C4-2B (cell line): ENCODE results near the gene GSK3B.

Source experiments
- CTCF ChIP-seq: fragments of 450-650 bp; conservative IDR thresholded peaks from 2 replicates; pipeline ENCODE4 v1.5.1; 2017; ENCODE audit warnings: mild to moderate bottlenecking
- ZFX ChIP-seq: fragments of 450-650 bp; IDR thresholded peaks from 2 replicates; pipeline ENCODE4 v1.6.1; 2017

DNA sequence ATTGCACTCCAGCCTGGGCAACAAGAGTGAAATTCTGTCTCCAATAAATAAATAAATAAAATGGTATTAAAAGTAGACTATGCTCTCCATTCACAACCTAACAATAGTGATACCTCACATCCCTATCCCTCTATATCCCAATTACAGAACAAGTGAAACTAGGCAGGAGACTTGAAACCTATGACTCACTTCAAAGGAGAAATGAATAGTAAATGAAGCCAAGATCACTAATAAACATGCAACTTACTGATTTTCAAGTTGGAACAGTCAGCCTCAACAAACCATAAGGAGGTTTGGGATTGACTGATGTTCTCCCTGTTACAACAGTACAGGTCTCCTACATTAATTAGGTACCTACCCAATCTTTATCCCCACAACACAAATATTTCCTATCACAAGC lies 103.4 kb downstream of the GSK3B start:
- TF ChIP-seq CTCF (no peak), ZFX (no peak)
